OCI-LY1 (cell line): ENCODE results near the gene CPTP.
A peak's percentile ranks its signal among the peaks of the same experiment; 100 is the strongest.

ENCODE experiments used
- H2AFZ ChIP-seq: fragments of 200-600 bp; sonication (generic), shearing (Covaris generic); 2 replicates; pipeline ENCODE4 v1.6.0; 2014; ENCODE audit warnings: antibody characterized with exemption, mild to moderate bottlenecking, low read length
- H3F3A ChIP-seq: fragments of 200-600 bp; sonication (generic), shearing (Covaris generic); 2 replicates; pipeline ENCODE4 v1.6.0; 2014; ENCODE audit warnings: mild to moderate bottlenecking, antibody characterized with exemption, low read length, moderate library complexity; ENCODE audit not compliant: insufficient read depth
- H3K27ac ChIP-seq: fragments of 200-600 bp; sonication (generic); 2 replicates; pipeline ENCODE4 v1.5.1; 2014; ENCODE audit warnings: low read length, mixed run types, mild to moderate bottlenecking, low read depth; ENCODE audit not compliant: poor library complexity, severe bottlenecking
- H3K27me3 ChIP-seq: fragments of 200-600 bp; sonication (generic); 2 replicates; pipeline ENCODE4 v1.6.0; 2014; ENCODE audit warnings: antibody characterized with exemption, mild to moderate bottlenecking, low read length, moderate library complexity; ENCODE audit not compliant: insufficient read depth
- H3K36me3 ChIP-seq: fragments of 200-600 bp; sonication (generic); 2 replicates; pipeline ENCODE4 v1.6.1; 2014; ENCODE audit warnings: mild to moderate bottlenecking, antibody characterized with exemption, low read length, moderate library complexity, mixed read lengths; ENCODE audit not compliant: insufficient read depth
- H3K4me1 ChIP-seq: fragments of 200-600 bp; sonication (generic); 2 replicates; pipeline ENCODE4 v1.5.1; 2014; ENCODE audit warnings: mild to moderate bottlenecking, low read length, moderate library complexity; ENCODE audit not compliant: insufficient read depth, severe bottlenecking
- H3K4me2 ChIP-seq: fragments of 200-600 bp; sonication (generic), shearing (Covaris generic); 2 replicates; pipeline ENCODE4 v1.6.1; 2014; ENCODE audit warnings: low read length
- H3K4me3 ChIP-seq: fragments of 200-600 bp; sonication (generic); 2 replicates; pipeline ENCODE4 v1.5.1; 2014; ENCODE audit warnings: low read length, low read depth, mild to moderate bottlenecking, mixed read lengths; ENCODE audit not compliant: poor library complexity, severe bottlenecking
- H3K79me2 ChIP-seq: fragments of 200-600 bp; shearing (Covaris generic); 2 replicates; pipeline ENCODE4 v1.6.1; 2016; ENCODE audit warnings: mixed run types, low read length, mixed read lengths; ENCODE audit not compliant: insufficient read depth
- H3K9ac ChIP-seq: fragments of 200-600 bp; sonication (generic), shearing (Covaris generic); 2 replicates; pipeline ENCODE4 v1.6.1; 2014; ENCODE audit warnings: mild to moderate bottlenecking, low read length, mixed read lengths
- H3K9me2 ChIP-seq: fragments of 200-600 bp; sonication (generic), shearing (Covaris generic); 2 replicates; pipeline ENCODE4 v1.6.1; 2014; ENCODE audit warnings: low read depth, mild to moderate bottlenecking, low read length, mixed read lengths
- H3K9me3 ChIP-seq: fragments of 200-600 bp; shearing (Covaris generic); 2 replicates; pipeline ENCODE4 v1.6.1; 2014; ENCODE audit warnings: low read length, mixed read lengths
- H4K20me1 ChIP-seq: fragments of 200-600 bp; sonication (generic), shearing (Covaris generic); 2 replicates; pipeline ENCODE4 v1.6.0; 2016; ENCODE audit warnings: mild to moderate bottlenecking, low read length; ENCODE audit not compliant: insufficient read depth
- EZH2 ChIP-seq: fragments of 200-600 bp; sonication (generic), shearing (Covaris generic); IDR thresholded peaks from 2 replicates; pipeline ENCODE4 v1.8.0; 2017; ENCODE audit warnings: borderline replicate concordance, mixed run types, mild to moderate bottlenecking, antibody characterized with exemption, low read length, moderate library complexity, mixed read lengths
- TF ChIP-seq, protein P1 (sequence below): fragments of 200-600 bp; sonication (generic), shearing (Covaris generic); IDR thresholded peaks from 2 replicates; pipeline ENCODE4 v1.5.1; 2017; ENCODE audit warnings: mild to moderate bottlenecking, antibody characterized with exemption, low read length, moderate library complexity, mixed read lengths

The CPTP gene

DNA sequence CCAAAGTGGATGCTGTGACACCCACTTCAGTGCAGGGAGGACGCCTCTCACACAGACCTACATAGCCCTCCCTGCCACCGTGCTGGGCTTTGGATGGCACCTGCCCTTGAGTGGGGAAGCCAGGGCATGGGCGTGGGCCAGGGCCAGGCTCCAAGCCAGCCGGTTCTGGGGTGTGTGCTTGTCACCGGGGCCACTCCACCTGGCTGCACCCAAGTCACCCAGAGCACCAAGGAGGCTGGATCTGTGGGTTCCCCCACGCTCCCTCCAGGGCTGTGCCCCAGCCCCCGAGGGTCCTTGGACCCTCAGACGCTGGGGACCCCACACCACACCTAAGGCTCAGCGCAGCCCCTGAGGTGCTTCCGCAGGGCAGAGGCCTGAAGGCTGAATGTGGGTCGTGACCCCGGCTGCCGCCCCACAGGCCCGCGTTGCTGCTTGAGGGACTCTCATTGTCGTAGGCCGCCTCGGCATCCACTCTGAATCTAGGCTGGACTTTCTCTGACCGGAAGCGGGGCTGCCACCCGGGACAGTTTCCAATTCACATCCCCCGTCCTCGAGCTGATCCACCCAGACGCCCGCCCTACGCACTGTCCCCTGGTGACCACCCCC, 32.3 kb downstream of the CPTP start:
- Histone ChIP-seq H3K4me3 (no peak overlapping the region), H3K9me3 (no peaks in the 10 kb centered on the region), H3K27me3 (peaks cover 13% of the 10 kb centered on the region; the same call in 1 of the 2 replicates), H3F3A (no peaks in the 10 kb centered on the region; the same call in 1 of the 2 replicates), H3K36me3 (no peaks in the 10 kb centered on the region), H3K27ac (no peak overlapping the region), H3K4me1 (peaks cover 6% of the 10 kb centered on the region), H3K79me2 (no peaks in the 10 kb centered on the region), H3K4me2 (no peak overlapping the region), H2AFZ (no peak overlapping the region), H3K9me2 (no peaks in the 10 kb centered on the region), H4K20me1 (no peaks in the 10 kb centered on the region), H3K9ac (no peak overlapping the region)
- TF ChIP-seq, protein P1, sequence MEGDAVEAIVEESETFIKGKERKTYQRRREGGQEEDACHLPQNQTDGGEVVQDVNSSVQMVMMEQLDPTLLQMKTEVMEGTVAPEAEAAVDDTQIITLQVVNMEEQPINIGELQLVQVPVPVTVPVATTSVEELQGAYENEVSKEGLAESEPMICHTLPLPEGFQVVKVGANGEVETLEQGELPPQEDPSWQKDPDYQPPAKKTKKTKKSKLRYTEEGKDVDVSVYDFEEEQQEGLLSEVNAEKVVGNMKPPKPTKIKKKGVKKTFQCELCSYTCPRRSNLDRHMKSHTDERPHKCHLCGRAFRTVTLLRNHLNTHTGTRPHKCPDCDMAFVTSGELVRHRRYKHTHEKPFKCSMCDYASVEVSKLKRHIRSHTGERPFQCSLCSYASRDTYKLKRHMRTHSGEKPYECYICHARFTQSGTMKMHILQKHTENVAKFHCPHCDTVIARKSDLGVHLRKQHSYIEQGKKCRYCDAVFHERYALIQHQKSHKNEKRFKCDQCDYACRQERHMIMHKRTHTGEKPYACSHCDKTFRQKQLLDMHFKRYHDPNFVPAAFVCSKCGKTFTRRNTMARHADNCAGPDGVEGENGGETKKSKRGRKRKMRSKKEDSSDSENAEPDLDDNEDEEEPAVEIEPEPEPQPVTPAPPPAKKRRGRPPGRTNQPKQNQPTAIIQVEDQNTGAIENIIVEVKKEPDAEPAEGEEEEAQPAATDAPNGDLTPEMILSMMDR = no peak
- no peak for TF ChIP-seq EZH2

DNA sequence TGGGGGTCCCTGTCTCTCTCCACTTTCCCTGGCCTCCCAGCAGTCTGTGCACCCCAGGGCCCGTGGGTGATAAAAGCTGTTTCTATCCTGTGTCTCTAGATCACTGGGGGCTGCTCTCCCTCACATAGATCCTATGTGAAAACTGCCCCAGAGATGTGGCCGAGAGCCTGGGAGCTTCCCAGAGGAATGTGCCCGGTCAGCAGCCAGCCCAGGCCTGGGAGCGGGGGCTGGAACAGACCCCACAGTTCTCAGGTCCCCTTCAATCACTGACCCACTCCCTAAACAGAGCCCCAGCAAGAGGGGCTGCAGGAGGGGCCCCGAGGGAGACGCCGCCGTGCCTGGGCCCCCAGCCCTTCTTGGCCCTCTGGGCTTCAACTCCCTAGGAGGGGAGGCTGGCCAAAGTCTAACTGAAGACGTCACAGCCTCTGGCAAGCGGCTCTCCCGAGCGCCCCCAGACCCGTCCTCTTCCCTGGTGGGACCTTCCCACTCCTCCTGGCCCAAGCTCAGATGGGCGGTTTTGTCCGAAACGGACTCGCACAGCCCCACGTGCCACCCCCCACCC, 33.4 kb downstream of the CPTP start:
- Histone ChIP-seq H3K4me1 (peaks cover 6% of the 10 kb centered on the region), H3K4me3 (no peak overlapping the region), H3K9ac (no peak overlapping the region), H3K79me2 (no peaks in the 10 kb centered on the region), H3F3A (no peaks in the 10 kb centered on the region), H3K4me2 (0 out of 2 replicates have a peak overlapping the region, but pooled peaks have one; percentile 23), H2AFZ (no peak overlapping the region), H3K27ac (no peak overlapping the region), H4K20me1 (no peaks in the 10 kb centered on the region), H3K9me3 (no peaks in the 10 kb centered on the region), H3K36me3 (no peaks in the 10 kb centered on the region), H3K27me3 (peaks cover 7% of the 10 kb centered on the region; the same call in 1 of the 2 replicates), H3K9me2 (no peaks in the 10 kb centered on the region)
- no peak for TF ChIP-seq EZH2
- TF ChIP-seq, protein P1 = no peak

DNA sequence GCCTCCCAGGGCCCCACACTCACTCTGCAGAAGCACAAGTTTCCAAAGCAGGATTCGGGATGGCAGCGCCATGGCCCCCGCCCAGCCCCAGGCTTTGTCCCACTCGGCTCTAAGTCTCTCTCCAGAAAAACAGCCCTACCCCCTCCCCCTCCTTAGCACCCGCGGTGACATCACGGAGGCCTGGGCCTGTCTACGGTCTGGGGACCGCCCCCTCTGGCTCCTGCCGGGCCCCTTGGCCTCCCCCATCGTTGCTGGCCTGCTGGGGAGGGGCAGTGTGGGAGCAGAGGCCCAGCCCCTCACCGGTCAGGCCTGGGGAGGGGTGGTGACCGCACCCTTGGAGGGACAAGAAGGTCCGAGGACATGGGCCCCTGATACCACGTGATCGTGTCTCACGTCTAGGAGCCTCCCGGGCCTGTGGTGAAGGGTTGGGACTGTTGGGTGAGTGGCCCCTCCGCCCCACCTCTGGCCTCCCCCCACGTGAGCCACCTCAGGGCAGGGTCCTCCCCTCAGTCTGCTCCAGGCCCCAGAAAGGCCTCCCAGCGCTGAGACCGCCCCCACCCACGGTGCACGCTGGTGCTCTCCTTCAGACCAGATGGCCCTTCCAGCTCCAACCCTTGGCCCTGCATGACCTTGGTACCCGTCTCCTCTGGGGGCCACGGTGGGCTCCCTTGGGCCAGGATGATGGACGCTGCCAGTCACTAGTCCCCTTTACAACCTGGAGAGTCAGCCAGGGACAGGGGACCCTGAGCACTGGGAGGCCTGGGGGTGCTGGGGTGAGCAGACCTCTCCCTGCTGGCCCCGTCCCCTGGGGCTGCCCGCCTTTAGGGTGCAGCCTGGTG, 34.0 kb downstream of the CPTP start, which contains the start of gene MXRA8:
Gene MXRA8, minus strand, starts transcription at position 123 of the 839 bp plus-strand sequence. Its CDS starts 51 bp downstream, at position 72.
- H4K20me1 ChIP-seq = no peaks in the 10 kb centered on the region
- no peaks in the 10 kb centered on the region for H3K36me3 ChIP-seq
- H3K9me3 ChIP-seq = no peaks in the 10 kb centered on the region
- no peaks in the 10 kb centered on the region for H3F3A ChIP-seq
- no peaks in the 10 kb centered on the region for H3K79me2 ChIP-seq
- H3K27ac ChIP-seq = no peak within 1 kb of the TSS
- H3K4me1 ChIP-seq = peaks cover 6% of the 10 kb centered on the region
- no peaks in the 10 kb centered on the region for H3K9me2 ChIP-seq
- H2AFZ ChIP-seq = no peak within 1 kb of the TSS
- H3K9ac ChIP-seq = no peak within 1 kb of the TSS
- TF ChIP-seq EZH2 = no peak
- TF ChIP-seq, protein P1 = no peak
- no peak within 1 kb of the TSS for H3K4me3 ChIP-seq
- peaks cover 7% of the 10 kb centered on the region; the same call in 1 of the 2 replicates for H3K27me3 ChIP-seq
- peak within 1 kb of the TSS; percentile 23; the same call in 1 of the 2 replicates for H3K4me2 ChIP-seq
